Stimulated activated CD4-positive, alpha-beta T cell treated with anti-CD3 and anti-CD28 coated beads, Interleukin-15, amount 100 ng/mL, for 1 hour (primary cell): ENCODE measurements around the gene PAPSS1.
A peak's percentile ranks its signal among the peaks of the same experiment; 100 is the strongest.
"Not testable (repeated sequence)": the region's sequence is repeated elsewhere in the genome, so short reads cannot be mapped to it uniquely, and the experiment has no call there.

Source experiments
- DNase-seq, 2 donors: peaks; one replicate each; pipeline ENCODE4 v3.0.0-alpha.2; 2020; ENCODE audit warnings: low read depth in 1 of 2, low spot score in 1 of 2

Gene PAPSS1

DNA sequence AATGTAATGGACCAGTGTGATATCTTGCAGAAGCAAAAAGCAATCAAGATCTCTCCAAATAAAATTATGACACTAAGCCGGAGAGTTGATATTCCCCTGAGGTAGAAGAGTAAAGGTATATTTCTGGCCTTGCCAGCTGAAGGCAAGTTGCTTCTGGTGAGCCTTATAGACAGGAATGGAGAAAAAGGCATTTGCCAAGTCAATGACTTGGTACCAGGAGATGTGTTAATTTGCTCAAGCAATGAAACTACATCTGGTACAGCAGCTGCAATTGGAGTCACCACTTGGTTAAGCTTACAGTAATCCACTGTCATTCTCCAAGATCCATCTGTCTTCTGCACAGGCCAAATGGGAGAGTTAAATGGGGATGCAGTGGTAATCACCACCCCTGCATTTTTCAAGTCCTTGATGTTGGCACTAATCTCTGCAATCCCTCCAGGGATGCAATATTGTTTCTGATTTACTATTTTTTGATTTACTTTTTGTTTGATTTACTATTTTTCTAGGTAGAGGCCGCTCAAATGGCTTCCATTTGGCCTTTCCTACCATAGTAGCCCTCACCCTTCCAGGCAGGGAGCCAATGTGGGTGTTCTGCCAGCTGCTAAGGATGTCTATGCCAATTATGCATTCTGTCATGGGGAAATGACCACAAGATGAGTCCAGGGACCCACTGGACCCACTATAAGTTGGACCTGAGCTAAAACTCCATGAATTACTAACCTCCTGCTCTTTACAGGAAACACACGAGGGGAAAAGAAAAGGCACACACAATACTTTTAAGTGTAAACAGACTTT, 6.3 kb upstream of the PAPSS1 start:
- not testable (repeated sequence) for DNase-seq

DNA sequence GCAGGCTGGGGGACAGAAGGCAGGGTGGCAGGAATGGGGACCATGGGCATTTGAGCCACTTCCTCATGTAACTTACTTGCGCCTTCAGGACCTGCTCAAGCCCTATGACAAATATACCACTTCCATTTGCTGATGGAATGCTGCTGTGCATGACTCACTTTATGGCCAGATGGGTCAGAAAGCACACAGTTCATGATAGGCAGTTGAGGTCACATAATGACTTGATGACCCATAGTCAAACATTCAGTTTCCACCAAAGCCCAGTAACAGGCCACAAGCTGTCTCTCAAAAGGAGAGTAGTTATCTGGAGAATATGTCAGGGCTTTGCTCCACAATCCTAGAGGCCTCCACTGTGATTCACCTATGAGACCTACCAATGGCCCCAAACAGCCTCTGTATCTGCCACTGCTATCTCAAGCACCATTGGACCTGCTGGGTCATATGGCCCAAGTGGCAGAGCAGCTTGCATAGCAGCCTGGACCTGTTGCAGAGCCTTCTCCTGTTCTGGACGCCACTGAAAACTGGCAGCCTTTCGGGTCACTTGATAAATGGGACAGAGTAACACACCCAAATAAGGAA, 5.3 kb upstream of the PAPSS1 start:
- DNase-seq, result no peak

DNA sequence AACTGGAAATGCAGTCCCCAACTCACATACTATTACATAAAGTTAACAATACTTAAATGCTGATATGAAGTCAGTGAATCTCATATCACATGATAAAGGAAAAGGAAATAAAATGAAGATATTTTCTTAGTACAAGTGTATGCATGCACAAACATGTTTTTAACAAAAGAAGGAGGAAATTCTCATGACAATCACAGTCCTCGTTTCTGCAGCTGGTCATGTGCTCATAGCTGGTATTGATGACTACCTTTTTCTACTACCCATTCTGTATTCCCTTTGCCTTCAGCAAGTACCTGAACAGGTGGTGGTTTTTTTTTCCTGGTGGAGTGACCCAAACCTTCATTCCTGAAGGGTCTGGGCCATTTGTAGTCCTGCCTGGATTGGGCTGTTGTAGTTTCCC, 3.3 kb upstream of the PAPSS1 start:
- not testable (repeated sequence) for DNase-seq

DNA sequence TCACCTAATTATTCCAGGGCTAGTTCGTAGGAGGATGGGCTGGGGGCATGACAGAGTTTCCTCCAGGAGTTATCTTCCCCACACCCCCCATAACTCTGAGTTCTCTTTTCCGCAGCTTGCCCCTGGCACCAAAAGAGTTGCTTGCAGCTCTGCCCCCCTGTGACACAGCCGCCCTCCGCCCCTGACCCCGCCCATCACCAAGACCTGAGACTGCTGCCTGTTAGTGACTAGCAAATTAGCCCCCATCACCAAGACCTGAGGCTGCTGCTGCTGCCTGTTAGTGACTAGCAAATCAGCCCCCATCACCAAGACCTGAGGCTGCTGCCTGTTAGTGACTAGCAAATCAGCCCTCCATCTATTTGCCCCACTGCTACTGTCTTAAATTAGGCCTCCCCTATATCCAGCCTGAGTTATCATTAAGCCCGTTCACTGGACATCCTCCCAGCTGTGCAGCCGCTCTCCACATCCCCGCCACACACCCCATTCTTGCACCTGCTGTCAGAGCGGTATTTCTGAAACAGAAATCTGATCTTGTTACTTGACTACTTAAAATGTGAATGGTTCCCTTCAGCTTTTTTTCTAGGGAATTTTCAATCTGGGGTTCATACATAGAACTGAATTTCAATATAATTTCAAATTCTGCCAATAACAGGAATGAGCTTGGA, 1.5 kb upstream of the PAPSS1 start:
- peak in 1 of 2 donors; percentile 39 for DNase-seq

DNA sequence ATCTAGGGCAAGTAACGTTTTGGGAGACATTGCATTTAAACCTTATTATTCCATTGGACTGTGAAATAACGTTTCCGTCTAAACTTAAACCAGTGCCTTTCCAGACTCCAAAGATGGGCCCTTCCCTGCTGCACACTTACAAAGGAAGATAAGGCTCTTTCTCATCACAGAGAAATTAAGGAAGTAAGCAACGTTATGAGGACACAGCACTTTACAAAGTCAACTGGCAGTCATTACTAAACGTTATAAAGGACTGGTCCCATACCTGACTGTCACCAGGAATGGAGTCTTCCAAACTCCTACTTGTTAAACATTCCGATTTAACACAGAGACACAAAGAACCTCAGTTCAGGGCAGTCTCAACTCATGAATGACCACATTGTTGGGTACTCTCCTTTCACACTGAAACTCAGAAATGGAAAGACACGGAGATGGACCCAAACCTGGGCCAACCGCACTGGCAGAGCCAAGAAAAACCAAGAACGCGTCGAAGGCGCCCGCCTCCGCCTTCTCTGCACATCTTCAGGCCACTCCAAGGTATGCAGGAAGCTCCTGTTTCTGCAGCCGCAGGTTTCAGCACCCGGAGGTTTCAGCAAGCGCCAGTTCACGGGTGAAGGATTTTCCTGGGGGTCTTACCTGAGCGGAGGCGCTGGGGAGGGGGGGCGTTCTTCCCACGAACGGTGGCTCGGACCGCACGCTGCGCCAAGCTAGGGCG, 670 bp downstream of the PAPSS1 start:
- DNase-seq, result no peak

DNA sequence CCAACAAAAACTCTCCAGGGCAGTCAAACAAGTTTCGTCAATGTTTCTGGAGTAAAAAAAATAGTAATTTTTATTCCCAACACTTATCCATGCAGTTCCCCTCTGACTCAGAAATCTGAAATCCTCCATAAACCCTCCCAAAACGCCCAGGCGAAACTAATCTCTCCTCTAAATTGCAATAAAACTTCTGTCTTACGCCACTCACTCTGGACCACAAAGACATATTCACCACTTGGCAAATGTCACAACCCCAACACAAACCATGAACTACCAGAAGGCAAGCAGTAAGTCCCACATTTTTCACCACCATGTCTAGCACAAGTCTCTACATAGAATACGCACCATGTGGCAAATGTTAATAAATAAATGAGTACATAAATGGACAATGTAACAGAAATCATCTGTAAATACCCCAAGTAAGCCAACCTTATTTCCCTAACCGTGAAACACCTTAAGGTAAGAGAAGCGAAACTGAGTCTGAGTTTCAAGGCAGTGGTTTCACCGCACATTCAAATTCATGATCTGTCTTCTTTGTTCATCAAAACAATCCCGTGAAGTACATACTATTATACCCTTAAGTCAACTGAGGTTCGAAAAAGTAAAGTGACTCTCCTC, 1.6 kb downstream of the PAPSS1 start:
- no peak for DNase-seq

DNA sequence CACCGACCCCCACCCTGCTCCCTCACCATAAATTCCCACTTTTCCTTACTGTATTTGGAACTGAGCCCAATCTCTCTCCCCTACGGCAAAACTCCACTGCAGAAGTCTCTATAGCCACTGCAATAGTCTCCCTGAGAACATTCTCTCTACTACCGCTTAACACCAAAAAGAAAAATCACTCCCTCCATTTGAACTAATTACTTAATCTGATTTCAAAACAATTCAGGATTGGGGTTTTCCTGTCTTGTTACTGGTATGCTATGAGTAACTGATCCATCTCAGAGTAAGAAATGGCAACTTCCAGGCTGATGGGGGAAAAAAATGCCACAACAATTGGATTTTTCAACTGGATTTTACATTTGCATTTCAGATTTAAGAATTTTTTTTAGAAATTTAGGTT, 5.8 kb downstream of the PAPSS1 start:
- no peak for DNase-seq

DNA sequence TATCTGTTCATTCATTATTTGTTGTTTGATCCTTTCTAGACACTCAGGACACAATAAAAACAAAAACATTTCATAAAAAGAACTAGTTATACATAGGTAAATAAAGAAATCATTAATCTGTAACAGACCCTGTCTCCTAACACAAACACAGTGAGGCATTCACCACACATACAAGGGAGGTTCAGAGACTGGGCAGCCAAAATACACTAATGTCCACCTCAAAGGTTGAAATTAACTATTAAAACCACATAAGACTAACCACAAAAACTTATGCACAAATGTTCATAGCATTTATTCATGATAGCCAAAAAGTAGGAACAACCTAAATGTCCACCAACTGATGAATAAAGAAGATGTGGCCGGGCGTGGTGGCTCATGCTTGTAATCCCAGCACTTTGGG, 7.8 kb downstream of the PAPSS1 start:
- no peak for DNase-seq

DNA sequence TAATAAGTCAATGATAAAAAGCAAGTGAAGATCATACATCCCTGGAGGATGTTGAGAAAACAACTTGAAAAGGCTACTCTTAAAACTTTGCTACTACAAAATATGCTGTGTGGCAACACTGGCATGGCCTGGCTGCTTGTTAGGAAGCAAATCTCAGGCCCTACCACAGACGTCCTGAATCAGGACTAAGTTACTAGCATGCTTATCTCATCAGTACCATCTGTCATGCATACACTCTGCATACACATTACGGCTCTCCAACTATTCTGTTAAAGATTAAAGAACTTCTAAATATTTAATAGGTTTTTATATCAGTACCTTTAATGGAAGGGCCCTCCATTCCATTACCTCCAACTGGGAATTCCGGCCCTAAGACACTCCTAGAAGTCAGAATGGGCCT, 8.2 kb downstream of the PAPSS1 start:
- no peak for DNase-seq

DNA sequence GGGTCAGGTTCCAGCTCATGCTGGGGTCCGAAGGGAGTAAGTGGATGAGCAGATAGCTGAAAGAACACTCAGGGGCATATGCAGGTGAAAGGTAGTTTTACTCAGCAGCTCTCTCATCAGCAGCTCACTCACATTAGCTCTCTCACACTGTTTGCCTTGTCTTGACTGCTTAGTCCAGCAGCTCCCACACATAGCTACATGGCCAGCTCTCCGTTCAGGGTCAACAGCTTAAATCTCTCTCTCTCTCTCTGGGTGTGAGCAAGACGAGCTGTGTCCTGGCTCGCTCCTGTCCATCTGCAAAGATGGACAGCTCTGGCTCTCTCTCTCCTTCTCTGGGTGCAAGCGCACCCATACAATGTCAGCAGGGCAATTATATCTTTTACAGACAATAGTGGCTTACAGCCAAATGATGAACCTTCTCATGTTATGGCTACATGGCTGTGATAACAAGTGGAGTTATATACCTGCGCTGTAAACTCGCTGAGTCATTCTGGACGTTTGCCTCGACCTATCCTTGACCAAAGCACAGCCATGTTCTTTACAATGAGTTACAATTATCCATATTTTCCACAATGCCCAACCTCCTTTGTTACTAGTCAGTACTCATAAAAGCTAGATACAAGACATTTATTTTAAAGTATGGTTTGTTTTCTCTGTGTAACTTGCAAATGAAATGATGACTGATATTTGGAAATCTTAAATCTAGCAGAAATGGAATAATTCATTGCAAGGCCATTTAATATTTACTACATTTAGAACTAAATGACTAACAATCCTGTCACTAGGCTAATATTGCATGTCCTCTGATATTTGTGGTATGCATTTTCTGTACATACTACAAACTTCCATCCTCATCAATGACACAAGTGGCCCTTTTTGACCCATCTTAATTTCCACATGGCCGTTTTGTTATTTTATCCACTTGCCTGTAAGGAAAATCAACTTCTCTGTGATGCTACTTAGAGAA, 9.3 kb downstream of the PAPSS1 start:
- DNase-seq, result no peak

DNA sequence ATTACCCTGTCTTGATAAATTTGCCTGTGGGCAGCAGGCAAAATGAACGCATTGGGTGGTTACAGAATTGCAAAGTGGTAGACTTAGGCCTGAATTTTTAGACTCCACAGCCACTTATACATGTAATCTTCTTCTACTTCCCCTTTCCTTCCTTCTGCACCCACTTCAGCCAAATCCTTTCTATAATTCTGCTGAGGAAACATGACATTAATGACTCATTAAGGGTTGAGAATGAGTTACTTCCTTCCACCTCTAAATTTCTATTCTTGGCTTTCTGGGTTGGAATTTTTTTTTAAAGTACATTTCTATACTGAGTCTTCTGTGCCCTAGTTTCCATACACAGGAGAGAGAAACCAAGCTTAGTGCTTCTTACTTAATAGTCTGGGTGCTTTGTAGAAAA, 10.1 kb downstream of the PAPSS1 start:
- DNase-seq, result no peak

DNA sequence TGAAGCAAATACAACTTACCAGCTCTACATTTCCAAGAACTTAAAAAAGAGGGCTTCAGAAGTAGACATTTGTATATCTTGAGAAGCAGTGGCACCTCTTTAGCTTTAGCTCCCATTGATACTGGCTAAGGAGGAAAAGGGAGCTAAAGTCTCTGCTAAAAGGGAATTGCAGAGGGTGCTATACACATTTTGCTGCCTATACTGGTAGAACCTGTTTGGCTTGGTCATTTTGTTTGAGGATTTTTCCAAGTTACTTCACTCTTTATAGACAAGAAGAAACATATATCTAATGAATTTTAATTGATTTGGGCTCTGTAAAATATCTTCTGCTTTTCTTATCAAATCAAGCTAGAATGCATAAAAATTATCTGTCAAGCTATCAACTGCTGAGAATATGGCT, 11.8 kb downstream of the PAPSS1 start:
- no peak for DNase-seq

DNA sequence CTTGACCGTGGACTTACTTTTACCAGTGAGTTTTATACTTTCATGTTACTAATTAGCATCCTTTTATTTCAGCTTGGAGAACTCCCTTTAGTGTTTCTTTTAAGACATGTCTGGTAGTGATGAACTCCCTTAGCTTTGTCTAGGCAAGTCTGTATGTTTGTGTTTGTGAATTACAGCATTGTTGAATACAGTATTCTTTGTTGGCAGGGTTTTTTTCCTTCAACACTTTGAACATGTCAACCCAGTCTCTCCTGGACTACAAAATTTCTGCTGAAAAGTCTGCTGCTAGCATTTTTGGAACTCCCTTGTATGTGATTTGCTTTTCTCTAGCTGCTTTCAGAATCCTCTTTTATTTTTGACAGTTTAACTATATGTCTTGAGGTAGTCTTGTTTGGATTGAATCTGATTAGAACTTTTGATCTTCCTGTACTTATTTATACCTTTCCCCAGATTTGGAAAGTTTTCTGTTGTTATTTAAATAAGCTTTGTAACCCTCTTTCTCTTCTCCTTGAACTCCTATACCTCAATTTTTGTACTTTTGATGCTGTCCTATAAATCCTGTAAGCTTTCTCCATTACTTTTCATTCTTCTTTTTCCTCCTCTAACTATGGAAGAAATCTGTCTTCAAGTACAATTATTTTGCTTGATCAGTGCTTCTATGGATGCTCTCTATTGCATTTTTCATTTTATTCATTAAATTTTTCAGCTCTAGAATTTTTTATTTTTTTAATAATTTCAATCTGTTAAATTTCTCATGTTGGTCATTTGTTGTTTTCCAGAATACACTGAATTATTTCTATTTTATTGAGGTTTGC, 14.1 kb downstream of the PAPSS1 start:
- DNase-seq, result no peak

DNA sequence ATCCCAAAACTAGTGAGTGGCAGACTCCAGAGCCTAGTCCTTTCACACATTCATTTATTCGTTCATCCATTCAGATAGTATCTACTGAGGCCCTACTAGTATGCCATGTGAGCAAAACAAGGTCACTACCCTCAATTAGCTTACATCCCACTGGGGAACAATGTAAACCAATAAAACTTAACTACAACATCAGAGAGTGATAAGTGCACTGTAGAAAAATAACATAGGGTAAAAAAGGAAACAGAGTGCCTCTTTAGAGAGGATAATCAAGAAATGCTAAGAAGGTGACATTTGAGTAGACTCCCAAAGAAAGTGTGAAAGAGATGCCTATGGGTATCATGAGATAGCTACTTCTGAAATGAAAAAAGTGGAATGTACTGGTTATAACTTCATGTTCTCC, 18.5 kb downstream of the PAPSS1 start:
- DNase-seq, result no peak

DNA sequence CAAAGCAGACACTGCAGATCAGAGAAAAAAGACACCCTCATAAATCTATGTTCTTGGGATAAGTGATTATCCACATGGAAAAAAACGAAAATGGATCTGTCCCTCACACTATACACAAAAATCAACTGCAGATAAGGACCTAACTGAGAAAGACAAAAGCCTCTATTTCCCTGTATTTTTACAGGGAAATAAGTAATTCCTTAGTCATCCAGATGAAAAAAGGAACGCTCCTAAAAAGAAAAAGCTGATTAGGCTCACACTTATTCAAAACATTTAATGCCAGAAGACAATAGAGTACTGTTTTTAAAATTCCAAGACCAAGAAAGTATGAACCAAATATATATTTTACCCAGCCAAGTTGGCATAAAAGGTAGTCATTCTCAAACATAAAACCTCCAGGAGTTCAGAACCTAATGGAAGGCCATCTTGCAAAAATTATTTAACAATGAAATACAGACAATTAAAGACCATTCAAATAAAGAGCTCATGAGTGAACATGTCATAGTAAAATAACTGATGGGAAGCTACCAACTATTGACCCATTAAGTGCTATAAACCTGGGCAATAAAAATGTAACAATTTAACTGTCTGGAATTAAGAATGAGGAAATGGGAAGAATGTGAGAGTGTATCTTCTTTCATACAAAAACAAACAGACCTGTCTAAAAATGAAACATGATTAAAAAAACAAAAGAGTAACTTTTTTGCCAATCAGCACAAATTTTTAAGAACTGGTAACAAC, 20.4 kb downstream of the PAPSS1 start:
- no peak for DNase-seq

DNA sequence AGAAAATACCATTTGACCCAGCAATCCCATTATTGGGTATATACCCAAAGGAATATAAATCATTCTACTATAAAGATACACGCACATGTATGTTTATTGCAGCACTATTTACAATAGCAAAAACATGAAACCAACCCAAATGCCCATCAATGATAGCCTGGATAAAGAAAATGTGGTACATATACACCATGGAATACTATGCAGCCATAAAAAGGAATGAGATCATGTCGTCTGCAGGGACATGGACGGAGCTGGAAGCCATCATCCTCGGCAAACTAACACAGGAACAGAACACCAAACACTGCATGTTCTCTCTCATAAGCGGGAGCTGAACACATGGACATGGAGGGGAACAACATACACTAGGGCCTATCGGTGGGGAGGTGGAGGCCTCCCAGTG, 23.8 kb downstream of the PAPSS1 start:
- not testable (repeated sequence) for DNase-seq

DNA sequence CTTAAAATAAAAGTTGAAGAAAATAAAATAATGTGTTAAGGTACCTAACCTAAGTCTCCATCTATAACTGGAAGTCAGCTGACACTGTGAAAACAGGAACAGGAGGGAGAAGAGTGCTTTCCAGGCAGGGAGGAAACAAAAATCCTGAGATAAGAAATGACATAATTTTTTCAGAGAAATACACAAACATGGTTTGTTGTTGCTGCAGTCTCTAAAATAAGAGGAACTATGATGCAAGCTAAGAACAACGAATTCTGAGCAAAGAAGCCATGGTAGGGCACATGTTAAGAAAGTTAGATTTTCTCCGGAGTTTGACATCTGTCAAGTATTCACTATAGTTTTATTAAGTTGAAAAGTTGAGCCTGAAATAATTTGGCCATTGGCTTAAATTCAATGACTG, 26.9 kb downstream of the PAPSS1 start:
- no peak for DNase-seq

DNA sequence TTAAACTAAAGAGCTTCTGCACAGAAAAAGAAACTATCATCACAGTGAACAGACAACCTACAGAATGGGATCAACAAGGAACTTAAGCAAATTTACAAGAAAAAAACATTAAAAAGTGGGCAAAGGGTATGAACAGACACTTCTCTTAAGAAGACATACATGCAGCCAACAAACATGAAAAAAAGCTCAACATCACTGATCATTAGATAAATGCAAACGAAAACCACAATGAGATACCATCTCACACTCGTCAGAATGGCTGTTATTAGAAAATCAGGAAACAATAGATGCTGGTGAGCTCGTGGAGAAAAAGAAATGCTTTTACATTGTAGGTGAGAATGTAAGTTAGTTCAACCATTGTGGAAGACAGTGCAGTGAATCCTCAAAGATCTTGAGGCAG, 27.8 kb downstream of the PAPSS1 start:
- no peak for DNase-seq

DNA sequence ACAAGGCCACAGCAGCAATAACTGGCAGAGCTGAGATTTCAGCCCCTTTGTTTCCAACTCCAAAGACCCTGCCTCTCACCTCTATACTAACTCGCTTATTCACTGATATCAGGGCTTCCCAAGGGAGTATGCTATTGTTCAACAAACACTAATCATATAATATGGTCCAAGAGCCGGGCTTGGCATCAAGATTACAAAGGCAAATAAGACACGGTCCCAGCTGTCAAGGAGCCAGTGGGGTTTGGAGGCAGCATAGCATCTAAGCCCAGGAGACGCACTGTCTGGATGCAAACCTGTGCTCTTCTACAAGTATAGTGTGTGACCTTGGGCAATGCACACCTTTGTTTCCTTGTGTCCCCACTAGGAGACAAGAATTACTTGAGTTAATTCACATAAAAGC, 28.7 kb downstream of the PAPSS1 start:
- DNase-seq, result no peak
